GM18526 (cell line): ENCODE results near the gene LIN7C.

Source experiments
- POLR2A ChIP-seq: IDR thresholded peaks from 3 replicates; pipeline ENCODE4 v1.6.1; 2011; ENCODE audit not compliant: insufficient read length; ENCODE audit errors: extremely low read depth

The LIN7C gene

DNA sequence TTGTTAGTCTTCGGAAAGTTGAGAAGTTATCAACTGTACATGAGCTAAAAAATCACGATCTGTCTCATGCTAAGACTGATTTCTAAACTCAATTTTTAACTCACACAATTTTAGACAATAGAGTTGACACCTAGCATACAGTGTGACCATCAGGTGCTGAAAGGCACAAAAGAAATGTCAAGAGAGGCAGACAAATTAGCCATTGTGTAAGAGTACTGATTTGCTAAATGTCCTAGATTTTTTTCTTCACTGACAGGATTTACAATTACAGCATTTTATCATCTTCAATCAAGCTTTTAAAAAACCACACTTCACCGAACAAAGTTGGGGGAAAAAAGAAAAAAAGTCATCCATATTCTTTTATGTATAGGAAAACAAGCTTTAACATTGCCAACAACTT lies 40.9 kb downstream of the LIN7C start:
- TF ChIP-seq POLR2A, result no peak

DNA sequence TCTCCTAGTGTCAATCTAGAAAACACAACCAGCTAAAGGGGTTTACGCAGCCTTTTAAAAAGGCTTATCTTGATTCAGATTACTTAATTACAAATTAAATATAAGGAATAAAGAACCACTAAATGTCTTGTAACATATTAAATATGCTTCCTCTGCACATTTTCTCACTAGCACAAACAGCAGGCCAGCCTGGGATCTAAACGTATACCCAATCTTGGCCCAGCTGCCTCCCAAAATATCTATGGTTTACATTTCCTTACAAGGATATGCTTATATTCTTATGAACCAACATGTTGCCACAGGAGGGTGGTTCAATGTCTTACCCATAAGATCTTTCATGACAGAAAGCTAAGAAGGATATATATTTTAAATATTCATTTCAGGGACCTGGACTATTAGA lies 41.7 kb downstream of the LIN7C start:
- TF ChIP-seq POLR2A, result no peak

DNA sequence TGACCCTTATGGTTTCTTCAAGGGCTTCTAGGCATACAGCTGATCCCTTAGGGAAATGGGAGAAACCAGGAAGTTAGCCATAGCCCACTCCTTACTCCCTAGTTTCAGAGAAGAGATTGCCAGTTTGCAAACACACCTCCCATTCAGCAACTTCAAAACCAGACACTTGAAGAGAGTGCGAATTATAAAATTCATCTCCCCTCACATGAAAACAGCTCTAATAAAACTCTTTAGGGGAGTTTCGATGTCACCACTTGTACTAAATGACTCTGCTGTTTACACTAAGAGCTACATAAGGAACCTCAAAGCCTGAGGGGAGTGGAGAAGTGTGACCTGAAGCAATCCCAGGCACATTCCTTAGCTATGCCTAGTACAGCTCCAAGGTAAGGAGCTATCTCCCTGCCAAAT lies 42.3 kb downstream of the LIN7C start:
- TF ChIP-seq POLR2A, result no peak

DNA sequence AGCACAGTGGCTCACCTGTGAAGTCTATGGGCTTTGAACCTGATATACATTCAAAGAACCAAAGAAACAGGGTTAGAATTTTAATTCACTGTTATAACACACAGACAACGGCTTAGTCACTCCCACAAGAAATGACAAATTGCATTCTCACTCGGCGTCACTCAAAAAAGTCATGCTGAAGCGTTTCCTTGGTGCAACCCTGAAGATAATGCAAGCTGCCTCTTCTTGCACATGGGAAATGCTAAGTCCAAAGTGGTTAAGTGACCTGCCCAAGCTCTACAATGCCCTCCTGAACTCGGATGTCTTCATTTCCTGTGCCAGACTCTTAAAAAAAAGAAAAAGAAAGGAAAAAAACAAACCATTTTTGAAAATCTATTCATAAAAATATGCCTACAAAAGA lies 44.0 kb downstream of the LIN7C start:
- TF ChIP-seq POLR2A, result no peak

DNA sequence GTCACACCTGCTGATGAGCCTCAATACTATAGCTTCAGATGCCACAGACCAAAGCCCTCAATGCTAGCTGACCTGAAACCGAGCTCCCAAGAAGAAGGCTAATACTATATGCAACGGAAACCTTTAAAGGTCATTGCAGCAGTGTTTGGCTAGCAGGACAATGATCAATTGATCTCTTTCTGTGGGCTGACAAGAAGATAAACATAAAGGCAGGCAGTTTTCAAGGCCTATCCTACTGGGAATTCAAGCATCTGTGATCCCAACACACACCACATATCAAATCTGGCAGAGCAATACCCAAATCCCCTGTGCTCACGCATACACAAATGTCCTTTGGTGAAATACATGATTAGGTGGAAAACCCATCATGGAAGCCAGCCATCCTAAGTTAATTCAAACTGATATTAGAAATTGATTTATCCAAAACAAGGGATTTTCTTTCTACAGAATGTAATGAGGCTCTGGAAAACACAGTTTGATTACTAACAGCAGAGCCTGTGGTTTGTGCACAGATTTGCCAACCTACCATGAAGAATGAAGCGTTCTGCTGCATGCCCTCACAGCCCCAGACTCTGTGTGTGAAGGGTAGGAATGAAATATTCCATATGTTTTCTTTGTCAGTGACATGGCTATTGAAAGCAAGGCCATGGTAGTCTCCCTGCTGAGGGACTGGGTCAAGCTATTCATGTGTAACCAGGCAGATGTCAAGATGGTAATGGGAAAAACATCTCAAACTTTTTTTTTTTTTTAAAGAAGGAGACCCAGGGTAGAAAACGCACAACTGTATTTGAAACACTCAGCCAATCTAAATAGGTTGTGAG lies 46.2 kb downstream of the LIN7C start:
- no peak for TF ChIP-seq POLR2A

DNA sequence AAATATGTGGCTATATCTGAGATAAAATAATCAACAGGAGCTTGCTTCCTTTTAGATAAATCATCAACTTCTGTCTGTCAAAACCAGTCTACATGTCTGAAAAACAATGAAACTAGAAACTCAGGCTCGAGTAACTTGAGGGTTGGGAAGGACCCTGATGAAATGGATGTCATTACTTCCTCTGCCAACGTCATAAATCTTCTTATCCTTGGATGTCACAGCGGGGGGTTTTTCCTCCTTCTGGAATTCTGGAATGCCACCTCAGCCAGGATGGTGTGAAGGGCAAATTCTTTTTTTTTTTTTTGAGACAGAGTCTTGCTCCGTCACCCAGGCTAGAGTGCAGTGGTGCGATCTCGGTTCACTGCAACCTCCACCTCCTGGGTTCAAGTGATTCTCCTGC lies 47.4 kb downstream of the LIN7C start:
- no peak for TF ChIP-seq POLR2A

DNA sequence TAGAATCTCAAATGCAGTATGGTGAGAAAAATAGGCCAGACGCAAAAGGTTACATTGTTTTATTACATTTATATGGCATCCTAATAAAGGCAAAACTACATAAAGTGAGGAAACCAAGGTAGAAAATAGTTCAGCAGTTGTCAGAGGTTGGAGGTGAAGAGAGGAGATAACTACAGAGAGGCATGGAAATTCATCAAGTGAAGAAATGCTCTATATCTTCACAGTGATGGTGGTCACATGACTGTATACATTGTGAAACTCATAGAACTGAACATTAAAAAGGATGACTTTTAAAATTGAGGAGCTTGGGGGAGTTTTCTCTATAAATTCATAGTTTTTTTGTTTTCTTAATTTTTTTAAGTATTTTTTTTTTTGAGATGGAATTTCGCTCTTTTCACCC lies 48.4 kb downstream of the LIN7C start:
- no peak for TF ChIP-seq POLR2A

DNA sequence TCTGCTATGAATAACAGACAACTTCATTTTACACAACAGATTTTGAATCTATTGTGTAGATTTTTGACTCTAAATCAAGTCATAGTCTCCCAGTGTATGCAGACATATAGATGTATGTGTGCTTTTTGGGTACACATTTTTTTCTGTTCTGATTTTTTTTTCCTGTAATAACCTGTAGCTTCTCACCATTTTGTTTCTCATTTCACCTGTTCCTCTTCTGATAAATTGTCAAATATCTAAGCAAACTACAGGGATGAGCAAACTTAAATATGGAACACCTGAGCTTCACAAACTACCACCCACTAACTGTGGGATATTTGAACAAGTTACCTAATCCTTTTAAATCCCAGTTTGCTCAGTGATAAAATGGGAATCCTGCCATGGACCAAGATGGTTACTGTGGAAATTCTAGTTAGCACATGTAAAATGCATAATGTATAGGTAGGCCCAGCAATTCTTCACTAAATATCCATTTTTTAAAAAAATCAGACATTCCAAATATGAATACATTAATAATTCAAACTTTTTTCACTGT lies 49.7 kb downstream of the LIN7C start:
- no peak for TF ChIP-seq POLR2A

DNA sequence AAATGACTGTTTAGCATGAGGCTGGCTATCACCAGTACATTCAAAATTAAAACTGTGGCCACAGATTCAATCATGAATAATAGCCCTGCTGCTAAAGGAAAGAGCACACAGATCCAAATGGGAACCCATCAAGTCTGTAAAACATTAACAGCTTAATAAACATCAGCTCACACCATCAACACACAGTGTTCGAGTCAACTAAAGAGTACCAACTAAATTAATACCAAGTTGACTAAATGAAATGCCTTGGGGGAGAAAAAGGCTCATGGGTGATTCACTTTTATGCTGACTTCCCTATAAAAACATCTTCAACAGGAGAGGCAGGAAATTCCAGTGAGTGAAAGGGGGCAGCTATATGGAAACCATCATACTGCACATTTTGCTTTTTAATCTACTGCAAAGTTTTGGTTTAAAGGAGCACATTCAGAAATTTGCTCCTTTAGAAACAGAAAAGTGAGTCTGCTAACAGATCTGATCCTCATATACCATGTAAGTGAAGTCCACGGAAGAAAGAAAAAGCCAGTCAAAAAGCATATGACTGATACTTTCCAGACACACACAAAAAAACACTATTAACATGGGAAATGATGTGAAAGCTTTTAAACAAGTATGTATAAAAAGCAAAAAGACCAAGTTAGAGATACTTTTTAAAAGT lies 50.3 kb downstream of the LIN7C start:
- no peak for TF ChIP-seq POLR2A

DNA sequence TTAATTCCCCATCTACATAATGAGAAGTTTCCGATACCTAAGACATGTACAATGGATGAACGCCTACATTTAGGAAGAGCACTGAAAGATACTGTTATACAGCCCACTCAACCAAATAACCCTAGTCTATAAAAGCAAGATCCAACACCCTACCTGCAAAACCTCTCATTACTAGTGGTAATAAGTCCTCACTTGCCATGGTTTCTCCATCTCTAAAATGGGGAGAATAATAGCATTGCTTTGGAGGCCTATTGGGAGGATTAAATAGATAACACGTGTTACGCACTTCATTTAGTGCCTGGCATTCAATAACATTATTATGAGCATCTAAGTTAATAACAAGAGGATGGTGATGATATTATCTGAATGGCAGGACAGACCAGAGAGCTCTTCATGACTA lies 50.9 kb downstream of the LIN7C start:
- TF ChIP-seq POLR2A, result no peak

DNA sequence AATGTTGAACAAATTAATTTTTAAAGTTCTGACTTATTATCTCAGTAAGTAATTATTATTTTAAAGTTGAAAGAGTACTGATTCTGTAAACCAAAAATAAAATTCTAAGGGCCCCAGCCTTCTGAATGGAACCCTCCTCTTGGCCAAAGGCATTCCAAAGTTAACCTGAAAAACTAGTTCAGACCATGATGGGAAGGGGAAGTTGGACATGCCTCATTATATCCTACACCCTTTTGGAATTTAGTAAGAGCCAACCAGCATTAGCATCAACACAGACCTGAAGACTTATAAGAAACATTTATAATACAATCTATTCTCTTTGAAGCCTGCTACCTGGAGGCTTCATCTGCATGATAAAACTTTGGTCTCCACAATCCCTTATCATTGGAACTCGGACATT lies 52.9 kb downstream of the LIN7C start:
- TF ChIP-seq POLR2A, result no peak

DNA sequence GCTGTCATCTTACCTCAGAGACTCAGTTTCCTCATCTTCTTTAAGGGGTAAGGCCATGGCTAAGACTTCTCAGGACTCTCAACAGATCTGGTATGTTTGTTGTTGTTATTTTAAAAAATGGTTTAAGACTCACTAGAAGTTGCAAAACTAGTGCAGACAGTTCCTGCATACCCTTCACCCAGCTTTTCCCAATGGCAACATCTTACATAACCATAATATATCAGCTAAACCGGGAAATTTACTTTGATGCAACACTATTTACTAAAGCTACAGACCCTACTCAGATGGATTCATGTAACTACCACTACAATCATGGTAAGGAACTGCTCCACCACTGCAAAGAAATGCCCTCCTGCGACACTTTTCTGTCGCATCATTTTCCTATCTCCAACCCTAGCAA lies 54.4 kb downstream of the LIN7C start:
- TF ChIP-seq POLR2A, result no peak

DNA sequence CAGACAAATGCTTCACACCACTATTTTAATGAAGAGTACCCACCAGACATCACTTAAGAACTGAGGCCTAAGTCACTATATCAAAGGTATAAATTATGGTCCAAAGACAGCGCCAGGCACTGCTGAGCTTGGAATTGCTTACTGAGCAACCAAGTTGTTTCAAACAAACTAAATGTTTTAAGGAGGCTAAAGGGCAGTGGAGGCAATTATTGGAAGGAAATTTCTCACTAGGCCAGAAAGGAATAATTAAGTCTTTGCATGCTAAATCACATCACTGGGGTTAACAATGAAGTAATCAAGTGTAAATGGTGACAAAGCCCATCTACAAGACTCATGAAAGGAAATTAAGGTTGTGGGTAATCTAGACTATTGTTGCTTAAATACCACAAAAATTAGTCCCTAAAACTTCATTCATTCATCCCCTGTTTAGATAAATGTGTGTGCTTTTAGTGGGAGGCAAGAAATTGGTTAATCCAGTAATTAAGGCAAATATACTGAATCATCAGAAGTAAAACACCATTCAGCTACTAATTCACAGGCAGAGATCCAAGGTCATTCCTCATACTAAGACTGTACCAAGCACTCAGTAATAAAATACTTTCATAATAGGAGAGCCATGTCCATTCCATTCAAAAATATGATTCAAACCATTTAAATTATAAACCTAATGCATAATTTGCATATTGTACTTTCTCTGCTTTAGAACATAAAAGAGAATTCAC lies 55.2 kb downstream of the LIN7C start:
- TF ChIP-seq POLR2A, result no peak

DNA sequence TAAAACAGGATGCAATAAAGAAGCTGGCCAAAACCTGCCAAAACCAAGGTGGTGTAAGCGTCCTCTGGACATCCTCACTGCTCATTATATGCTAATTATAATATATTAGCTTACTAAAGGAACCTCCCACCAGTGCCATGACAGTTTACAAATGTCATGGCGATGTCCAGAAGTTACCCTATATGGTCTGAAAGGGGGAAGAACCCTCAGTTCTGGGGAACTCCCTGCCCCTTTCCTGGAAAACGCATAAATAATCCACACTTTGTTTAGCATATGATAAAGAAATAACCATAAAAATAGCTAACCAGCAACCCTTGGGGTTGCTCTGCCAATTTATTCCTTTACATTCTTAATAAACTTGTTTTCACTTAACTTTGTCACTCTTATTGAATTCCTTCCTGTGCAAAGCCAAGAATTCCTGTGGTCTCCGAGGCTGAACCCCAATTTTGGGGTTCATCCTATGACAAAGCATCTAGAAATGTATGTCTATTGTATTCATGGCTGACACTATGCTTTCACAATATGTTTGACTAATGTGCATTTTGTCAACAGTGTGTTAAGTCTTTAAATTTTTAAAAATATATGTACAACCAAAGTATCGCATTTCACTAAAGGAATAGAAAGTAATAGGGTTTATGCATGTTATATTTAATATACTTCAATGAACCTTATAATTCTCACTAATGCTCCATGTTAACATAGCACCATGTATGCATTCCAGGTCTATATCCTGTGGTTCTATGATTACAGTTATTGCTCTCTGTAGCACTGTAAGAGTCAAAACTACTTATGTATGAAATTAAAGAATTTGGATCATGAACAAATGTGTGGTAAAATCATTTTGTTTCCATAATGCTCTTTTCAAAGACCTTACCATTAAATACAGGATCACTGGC lies 59.0 kb downstream of the LIN7C start:
- TF ChIP-seq POLR2A, result no peak

DNA sequence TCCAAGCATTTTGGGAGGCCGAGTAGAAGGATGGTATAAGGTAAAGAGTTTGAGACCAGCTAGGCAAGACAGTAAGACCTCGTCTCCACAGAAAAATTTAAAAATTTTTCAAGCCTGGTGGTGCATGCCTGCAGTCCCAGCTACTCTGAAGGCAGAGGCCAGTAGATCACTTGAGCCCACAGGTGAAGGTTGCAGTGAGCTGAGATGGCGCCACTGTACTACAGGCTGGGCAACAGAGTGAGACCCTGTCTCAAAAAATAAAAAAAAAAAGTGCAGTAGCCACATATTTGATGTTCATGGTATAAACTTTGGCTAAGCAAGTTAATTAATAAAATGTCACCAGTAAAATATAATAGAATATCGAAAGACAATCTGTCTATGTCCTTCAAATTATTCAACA lies 60.9 kb downstream of the LIN7C start:
- TF ChIP-seq POLR2A, result no peak

DNA sequence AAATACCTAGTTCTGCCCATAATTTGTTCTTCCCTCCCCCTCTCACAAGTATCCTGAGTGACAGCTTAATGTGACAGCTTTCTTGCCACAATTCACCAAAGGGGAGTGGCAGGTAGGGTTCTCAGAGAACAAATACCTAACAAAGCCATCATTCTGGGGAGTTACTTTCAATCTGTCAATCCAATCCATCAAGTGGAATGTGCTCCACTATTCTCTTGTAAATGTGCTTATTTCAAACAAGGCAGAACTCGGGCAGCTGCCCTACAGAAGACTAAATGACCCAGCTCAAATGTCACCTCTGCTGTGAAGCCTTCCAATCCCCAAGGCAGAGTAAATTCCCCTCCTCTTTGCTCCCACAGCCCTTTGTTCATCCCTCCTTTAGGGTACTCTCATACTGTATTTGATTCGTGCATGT lies 61.8 kb downstream of the LIN7C start:
- TF ChIP-seq POLR2A, result no peak
